Stimulated activated CD8-positive, alpha-beta memory T cell treated with anti-CD3 and anti-CD28 coated beads, Interleukin-4, amount 100 ng/mL, for 4 hours (primary cell): ENCODE measurements around the gene PCDH12.
"Not testable (repeated sequence)": the region's sequence is repeated elsewhere in the genome, so short reads cannot be mapped to it uniquely, and the experiment has no call there.

Source experiments
- DNase-seq, 2 donors: peaks; one replicate each; pipeline ENCODE4 v3.0.0-alpha.2; 2020; ENCODE audit warnings: low read depth in 2 of 2, low spot score in 1 of 2

The PCDH12 gene

GRCh38 chr5:141941307-141941706, 16.7 kb downstream of the PCDH12 start:
- no peak for DNase-seq

- DNase-seq, result no peak
Measured at GRCh38 chr5:141940695-141941271, 17.2 kb downstream of the PCDH12 start.

- DNase-seq, result no peak
Measured at GRCh38 chr5:141935538-141935937, 22.5 kb downstream of the PCDH12 start.

- no peak for DNase-seq
Measured at GRCh38 chr5:141934099-141934844, 23.7 kb downstream of the PCDH12 start.

- DNase-seq, result no peak
Measured at GRCh38 chr5:141933151-141933550, 24.9 kb downstream of the PCDH12 start.

- DNase-seq, result no peak
Measured at GRCh38 chr5:141931694-141932093, 26.3 kb downstream of the PCDH12 start.

GRCh38 chr5:141929398-141930058, 28.5 kb downstream of the PCDH12 start:
- no peak for DNase-seq

GRCh38 chr5:141928051-141928450, 30.0 kb downstream of the PCDH12 start:
- no peak for DNase-seq

GRCh38 chr5:141926434-141926833, 31.6 kb downstream of the PCDH12 start:
- no peak for DNase-seq

GRCh38 chr5:141923448-141924313, 34.3 kb downstream of the PCDH12 start, which contains the start of gene DELE1:
Gene DELE1, plus strand, starts transcription at chr5:141923871. Its CDS starts 71 bp downstream, at chr5:141923942.
- DNase-seq, result peak; percentile 80 to 91

- DNase-seq, result not testable (repeated sequence)
Measured at GRCh38 chr5:141922827-141923447, 35.1 kb downstream of the PCDH12 start.

- DNase-seq, result no peak
Measured at GRCh38 chr5:141920771-141921170, 37.2 kb downstream of the PCDH12 start.

- no peak for DNase-seq
Measured at GRCh38 chr5:141919218-141920119, 38.5 kb downstream of the PCDH12 start.

- no peak for DNase-seq
Measured at GRCh38 chr5:141917760-141918159, 40.2 kb downstream of the PCDH12 start.

GRCh38 chr5:141916522-141916921, 41.5 kb downstream of the PCDH12 start:
- no peak for DNase-seq

GRCh38 chr5:141915881-141916336, 42.1 kb downstream of the PCDH12 start:
- no peak for DNase-seq

- DNase-seq, result no peak
Measured at GRCh38 chr5:141914797-141915196, 43.2 kb downstream of the PCDH12 start.

GRCh38 chr5:141914199-141914743, 43.7 kb downstream of the PCDH12 start:
- DNase-seq, result no peak

- no peak for DNase-seq
Measured at GRCh38 chr5:141913560-141914198, 44.3 kb downstream of the PCDH12 start.
